H1 (cell line): ENCODE data around the gene STOML2. TPM values are rescaled to one million over a fixed set of nuclear protein-coding genes. Genes with fewer than 3 reads are reported as not detected.

Source experiments
- CHD2 ChIP-seq: IDR thresholded peaks from 2 replicates; pipeline ENCODE4 v1.6.1; 2012; ENCODE audit warnings: low read length, improper control_type of control experiment
- EZH2 ChIP-seq: fragments of 200-600 bp; sonication (generic); IDR thresholded peaks from 2 replicates; pipeline ENCODE4 v1.7.1; 2012; ENCODE audit warnings: low read depth, mild to moderate bottlenecking, moderate library complexity, low read length, inconsistent platforms; ENCODE audit not compliant: severe bottlenecking
- GTF2F1 ChIP-seq: IDR thresholded peaks from 2 replicates; pipeline ENCODE4 v1.6.1; 2012; ENCODE audit warnings: low read depth, low read length, improper control_type of control experiment, borderline replicate concordance
- PHF8 ChIP-seq: fragments of 200-600 bp; sonication (generic); conservative IDR thresholded peaks from 2 replicates; pipeline ENCODE4 v1.7.1; 2012; ENCODE audit warnings: low read depth, mild to moderate bottlenecking, inconsistent platforms, low read length, moderate library complexity
- POLR2AphosphoS5 ChIP-seq: IDR thresholded peaks from 2 replicates; pipeline ENCODE4 v1.6.1; 2011; ENCODE audit warnings: low read depth, low read length
- RBBP5 ChIP-seq: IDR thresholded peaks from 2 replicates; pipeline ENCODE4 v1.7.1; 2012; ENCODE audit warnings: low read depth, mild to moderate bottlenecking, inconsistent platforms, low read length, moderate library complexity, borderline replicate concordance
- SIX5 ChIP-seq: IDR thresholded peaks from 2 replicates; pipeline ENCODE4 v1.6.1; 2011; ENCODE audit warnings: mild to moderate bottlenecking, low read depth, low read length
- YY1 ChIP-seq: IDR thresholded peaks from 2 replicates; pipeline ENCODE4 v1.6.1; 2011; ENCODE audit warnings: low read depth, mild to moderate bottlenecking, low read length
- polyA plus RNA-seq, 7 experiments: library from polyadenylated mRNA; depleted of rRNA in 3 of 7; stranded (reverse) in 5 of 7; unstranded in 2 of 7; fragments of >200 nt in 5 of 7; fragments of 200-250 nt in 2 of 7; gene quantifications; 1 replicate in 5 of 7; 2 replicates in 1 of 7; 4 replicates in 1 of 7; pipeline versions ENCODE4 v1.2.1 to v1.2.3, GENCODE V29; 2011 to 2013; ENCODE audit warnings: missing spikeins in 2 of 7, mixed read lengths in 2 of 7
- total RNA-seq: library from RNA; stranded (reverse); fragmentation: NEBNext Ultra II Directional; extraction: Animal tissue kit (Norgen Biotek cat#: 25700); gene quantifications from 2 replicates; pipeline ENCODE4 v1.2.1, GENCODE V29; 2021
- TF ChIP-seq, protein P1 (sequence below): fragments of 300-600 bp; sonication (generic); IDR thresholded peaks from 2 replicates; pipeline ENCODE4 v1.7.1; 2012; ENCODE audit warnings: low read length, moderate library complexity, mild to moderate bottlenecking, inconsistent platforms; ENCODE audit not compliant: insufficient replicate concordance

Gene STOML2
- total and polyA plus RNA-seq, 2 of the 8 experiments (the other 6 are each of a cell fraction or from before 2014, with no cell fraction given) = 203 to 256 TPM

DNA sequence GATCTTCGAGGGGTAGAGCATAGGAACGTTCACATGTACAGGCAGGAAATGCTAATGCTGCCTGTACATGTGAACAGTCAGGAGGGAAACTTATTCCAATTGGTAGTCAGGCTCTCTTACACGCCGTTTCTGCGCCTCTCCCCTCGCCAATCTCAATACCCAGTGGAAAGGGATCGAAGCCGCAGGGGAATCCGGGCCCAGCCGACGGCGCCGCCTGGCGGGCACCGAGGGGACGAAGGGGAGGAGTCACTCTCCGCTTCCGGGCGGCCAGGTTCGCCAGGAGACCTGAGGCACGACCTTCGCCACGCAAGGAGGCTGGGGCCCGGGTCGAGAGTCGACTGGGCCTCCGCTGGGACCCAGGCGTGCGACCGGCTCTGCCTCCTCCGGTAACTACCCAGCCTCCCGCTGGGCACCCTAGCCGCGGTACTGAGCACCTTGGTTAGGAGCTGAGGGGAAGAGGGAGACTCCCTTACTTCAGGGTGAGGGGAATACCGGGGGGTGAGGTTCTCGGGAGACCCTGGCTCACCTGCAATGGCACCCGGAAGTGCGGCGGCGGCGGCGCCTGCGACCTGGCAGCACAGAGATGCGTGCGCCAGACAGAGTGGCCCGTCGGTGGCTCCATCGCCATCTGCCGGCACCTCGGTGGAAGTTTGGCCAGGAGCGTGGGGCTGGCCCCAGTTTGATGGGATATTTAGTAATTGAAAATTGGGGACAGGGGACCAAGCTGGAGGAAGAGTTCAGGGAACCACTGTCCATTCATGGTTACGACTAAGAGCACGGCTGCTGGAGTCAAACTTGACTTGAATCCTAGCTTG lies 6.7 kb downstream of the STOML2 start, which contains the start of gene PIGO (continued):
- no peak for TF ChIP-seq GTF2F1
- TF ChIP-seq SIX5 = no peak
- TF ChIP-seq, protein P1, sequence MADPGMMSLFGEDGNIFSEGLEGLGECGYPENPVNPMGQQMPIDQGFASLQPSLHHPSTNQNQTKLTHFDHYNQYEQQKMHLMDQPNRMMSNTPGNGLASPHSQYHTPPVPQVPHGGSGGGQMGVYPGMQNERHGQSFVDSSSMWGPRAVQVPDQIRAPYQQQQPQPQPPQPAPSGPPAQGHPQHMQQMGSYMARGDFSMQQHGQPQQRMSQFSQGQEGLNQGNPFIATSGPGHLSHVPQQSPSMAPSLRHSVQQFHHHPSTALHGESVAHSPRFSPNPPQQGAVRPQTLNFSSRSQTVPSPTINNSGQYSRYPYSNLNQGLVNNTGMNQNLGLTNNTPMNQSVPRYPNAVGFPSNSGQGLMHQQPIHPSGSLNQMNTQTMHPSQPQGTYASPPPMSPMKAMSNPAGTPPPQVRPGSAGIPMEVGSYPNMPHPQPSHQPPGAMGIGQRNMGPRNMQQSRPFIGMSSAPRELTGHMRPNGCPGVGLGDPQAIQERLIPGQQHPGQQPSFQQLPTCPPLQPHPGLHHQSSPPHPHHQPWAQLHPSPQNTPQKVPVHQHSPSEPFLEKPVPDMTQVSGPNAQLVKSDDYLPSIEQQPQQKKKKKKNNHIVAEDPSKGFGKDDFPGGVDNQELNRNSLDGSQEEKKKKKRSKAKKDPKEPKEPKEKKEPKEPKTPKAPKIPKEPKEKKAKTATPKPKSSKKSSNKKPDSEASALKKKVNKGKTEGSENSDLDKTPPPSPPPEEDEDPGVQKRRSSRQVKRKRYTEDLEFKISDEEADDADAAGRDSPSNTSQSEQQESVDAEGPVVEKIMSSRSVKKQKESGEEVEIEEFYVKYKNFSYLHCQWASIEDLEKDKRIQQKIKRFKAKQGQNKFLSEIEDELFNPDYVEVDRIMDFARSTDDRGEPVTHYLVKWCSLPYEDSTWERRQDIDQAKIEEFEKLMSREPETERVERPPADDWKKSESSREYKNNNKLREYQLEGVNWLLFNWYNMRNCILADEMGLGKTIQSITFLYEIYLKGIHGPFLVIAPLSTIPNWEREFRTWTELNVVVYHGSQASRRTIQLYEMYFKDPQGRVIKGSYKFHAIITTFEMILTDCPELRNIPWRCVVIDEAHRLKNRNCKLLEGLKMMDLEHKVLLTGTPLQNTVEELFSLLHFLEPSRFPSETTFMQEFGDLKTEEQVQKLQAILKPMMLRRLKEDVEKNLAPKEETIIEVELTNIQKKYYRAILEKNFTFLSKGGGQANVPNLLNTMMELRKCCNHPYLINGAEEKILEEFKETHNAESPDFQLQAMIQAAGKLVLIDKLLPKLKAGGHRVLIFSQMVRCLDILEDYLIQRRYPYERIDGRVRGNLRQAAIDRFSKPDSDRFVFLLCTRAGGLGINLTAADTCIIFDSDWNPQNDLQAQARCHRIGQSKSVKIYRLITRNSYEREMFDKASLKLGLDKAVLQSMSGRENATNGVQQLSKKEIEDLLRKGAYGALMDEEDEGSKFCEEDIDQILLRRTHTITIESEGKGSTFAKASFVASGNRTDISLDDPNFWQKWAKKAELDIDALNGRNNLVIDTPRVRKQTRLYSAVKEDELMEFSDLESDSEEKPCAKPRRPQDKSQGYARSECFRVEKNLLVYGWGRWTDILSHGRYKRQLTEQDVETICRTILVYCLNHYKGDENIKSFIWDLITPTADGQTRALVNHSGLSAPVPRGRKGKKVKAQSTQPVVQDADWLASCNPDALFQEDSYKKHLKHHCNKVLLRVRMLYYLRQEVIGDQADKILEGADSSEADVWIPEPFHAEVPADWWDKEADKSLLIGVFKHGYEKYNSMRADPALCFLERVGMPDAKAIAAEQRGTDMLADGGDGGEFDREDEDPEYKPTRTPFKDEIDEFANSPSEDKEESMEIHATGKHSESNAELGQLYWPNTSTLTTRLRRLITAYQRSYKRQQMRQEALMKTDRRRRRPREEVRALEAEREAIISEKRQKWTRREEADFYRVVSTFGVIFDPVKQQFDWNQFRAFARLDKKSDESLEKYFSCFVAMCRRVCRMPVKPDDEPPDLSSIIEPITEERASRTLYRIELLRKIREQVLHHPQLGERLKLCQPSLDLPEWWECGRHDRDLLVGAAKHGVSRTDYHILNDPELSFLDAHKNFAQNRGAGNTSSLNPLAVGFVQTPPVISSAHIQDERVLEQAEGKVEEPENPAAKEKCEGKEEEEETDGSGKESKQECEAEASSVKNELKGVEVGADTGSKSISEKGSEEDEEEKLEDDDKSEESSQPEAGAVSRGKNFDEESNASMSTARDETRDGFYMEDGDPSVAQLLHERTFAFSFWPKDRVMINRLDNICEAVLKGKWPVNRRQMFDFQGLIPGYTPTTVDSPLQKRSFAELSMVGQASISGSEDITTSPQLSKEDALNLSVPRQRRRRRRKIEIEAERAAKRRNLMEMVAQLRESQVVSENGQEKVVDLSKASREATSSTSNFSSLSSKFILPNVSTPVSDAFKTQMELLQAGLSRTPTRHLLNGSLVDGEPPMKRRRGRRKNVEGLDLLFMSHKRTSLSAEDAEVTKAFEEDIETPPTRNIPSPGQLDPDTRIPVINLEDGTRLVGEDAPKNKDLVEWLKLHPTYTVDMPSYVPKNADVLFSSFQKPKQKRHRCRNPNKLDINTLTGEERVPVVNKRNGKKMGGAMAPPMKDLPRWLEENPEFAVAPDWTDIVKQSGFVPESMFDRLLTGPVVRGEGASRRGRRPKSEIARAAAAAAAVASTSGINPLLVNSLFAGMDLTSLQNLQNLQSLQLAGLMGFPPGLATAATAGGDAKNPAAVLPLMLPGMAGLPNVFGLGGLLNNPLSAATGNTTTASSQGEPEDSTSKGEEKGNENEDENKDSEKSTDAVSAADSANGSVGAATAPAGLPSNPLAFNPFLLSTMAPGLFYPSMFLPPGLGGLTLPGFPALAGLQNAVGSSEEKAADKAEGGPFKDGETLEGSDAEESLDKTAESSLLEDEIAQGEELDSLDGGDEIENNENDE = no peak
- TF ChIP-seq CHD2 = no peak; the same call in 1 of the 2 replicates
- peak; percentile 94 for TF ChIP-seq RBBP5
- peak; percentile 96 for TF ChIP-seq POLR2AphosphoS5
- peak; percentile 86 for TF ChIP-seq YY1
- peak; percentile 100 for TF ChIP-seq PHF8
- no peak for TF ChIP-seq EZH2
